Inflammatory macrophage treated with lipopolysaccharide for 4 hours (primary cell): ENCODE measurements around the gene EMP2.

Experiments
- DNase-seq: peaks from one replicate; pipeline ENCODE4 v3.0.0-alpha.2; 2020

The EMP2 gene

DNA sequence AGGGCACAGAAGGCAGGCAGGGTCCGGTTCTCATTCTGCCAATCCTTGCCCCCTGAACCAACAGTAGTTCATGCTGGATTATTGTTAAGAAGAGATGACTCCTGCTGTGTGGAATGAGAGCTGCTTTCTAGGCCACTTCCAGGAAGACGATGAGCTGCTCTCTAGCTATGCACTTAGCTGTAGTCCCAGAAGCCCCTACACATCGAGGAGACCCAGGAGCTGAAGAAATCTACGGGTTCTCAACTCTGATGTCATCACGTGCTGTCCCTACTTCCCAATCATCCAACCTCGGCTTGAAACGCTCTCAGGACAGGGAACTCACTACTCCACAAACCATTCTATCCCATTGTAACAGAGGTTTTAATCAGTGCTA lies 29.0 kb upstream of the EMP2 start:
- no peak for DNase-seq

GRCh38 chr16:10608687-10609401 lies 28.4 kb upstream of the EMP2 start:
- peak; percentile 37 for DNase-seq

GRCh38 chr16:10607157-10607556 lies 26.8 kb upstream of the EMP2 start:
- DNase-seq = no peak

DNA sequence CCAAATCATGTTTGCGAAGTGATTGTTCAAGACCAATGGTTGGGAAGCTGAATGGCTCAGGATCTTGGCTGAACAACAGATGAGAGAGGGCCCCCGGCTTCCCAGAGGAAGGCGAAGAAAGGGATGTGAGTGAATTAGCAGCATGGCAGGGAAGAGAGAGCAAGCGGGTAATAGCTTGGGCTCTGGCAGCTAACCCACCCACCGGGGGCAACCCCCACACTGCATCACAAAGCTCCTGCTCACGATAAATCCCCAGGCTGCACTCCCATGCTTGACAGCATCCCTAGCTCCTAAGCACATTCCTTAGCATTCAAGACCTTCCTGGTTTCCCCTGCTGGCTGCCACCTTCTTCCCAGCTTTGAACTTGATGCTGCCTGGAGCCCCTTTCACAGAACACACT lies 26.2 kb upstream of the EMP2 start:
- DNase-seq = no peak

- DNase-seq = no peak
Observed at GRCh38 chr16:10605636-10606035, 25.2 kb upstream of the EMP2 start.

DNA sequence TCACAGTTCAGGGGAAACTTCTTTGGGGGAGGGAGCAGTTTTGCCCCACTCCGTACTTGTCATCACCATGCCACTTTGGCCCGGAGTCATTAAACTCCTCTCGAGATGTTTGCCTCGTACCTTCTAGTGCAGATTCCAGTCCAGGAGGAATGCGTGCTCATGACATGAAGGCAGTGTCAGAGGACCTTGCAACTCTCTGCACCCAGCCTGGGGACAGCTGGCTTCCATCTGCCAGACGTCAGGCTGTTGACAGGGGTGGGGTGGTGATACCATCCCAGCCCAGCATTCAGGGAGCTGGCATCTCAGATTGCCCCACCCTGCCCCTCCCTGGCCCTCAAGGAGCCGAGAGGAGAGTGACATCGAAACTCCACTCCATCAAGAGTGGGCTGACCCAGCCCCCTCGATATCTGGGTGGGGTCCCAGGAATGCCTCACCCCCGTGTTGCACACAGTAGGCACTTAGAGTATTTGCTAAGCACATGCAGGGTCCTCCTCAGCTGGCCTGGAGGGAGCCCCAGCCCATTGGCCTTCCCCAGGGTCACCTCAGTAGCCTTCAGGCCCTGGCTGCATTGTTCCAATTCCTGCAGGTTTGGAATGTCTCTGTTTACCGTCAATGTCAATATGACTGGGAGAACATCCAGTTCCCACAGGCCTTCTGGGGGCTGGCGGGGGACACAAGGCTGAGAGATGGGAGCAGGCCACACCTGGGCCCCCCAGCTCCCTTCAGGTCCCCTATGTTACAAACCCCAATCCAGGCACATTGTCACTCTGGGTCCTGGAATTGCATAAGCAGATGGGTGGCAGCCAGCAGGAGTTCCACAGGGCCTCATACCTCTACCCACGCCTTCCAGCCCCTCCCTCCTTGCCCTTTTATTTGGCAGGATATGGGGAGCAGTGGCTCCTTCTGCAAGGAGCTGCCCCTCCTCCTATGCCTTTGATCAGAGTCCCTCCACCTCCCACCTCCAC lies 21.3 kb upstream of the EMP2 start:
- DNase-seq = no peak

DNA sequence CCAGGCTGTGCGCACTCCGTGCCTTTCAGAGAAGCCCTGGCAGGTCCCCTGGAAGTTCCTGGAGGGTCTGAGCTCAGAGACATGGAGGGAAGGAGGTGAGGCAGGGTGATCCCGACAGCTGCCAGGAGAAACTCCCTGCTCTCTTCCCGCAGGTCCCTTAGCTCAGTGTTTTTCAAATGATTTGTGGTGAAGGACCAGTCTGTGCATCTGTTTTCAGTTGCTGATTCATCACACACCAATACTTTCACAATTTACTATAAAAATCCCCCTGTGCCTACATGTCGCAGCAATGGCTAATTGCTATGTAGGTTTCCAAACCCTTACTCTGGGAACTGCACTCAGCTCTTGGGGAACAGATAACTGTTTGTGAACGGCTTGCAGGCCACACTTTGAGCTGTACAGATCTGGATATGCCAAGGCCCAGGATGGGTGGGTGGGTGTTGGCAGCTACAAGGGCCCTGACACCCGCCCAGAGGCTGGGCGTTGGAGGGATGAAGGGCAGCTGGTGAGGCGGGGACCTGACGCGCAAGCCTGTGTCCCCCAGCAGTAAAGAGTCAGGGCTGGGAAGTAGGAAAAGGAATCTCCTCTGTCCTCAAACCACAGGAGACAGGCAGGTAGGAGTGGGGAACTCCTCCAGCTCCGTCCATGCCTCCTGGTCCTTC lies 20.5 kb upstream of the EMP2 start:
- DNase-seq = no peak

GRCh38 chr16:10599626-10600025 lies 19.2 kb upstream of the EMP2 start:
- DNase-seq = no peak

GRCh38 chr16:10598157-10598556 lies 17.8 kb upstream of the EMP2 start:
- DNase-seq = no peak

- DNase-seq = no peak
Observed at GRCh38 chr16:10597187-10597601, 16.8 kb upstream of the EMP2 start.

GRCh38 chr16:10594312-10594950 lies 14.0 kb upstream of the EMP2 start:
- DNase-seq = no peak

GRCh38 chr16:10592611-10593010 lies 12.2 kb upstream of the EMP2 start:
- DNase-seq = no peak

DNA sequence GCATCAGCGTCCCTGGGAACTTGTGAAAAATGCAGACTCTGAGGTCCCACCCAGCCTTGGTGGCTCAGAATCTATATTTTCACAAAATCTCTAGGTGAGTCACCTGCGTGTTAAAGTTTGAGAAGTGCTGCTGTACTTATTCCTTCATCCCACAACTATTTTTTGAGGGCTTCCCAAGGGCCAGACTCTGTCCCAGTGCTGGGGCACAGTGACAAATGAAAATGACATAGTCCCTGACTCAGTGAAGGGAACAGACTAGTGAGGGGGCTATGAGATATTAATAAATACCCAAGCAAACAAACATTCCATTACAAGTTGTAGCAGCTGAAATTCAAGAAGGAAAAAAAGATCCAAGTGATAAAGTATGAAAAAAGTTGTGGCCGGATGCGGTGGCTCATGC lies 9.9 kb upstream of the EMP2 start:
- no peak for DNase-seq

GRCh38 chr16:10589109-10589508 lies 8.7 kb upstream of the EMP2 start:
- no peak for DNase-seq

- no peak for DNase-seq
Observed at GRCh38 chr16:10587622-10588021, 7.2 kb upstream of the EMP2 start.

DNA sequence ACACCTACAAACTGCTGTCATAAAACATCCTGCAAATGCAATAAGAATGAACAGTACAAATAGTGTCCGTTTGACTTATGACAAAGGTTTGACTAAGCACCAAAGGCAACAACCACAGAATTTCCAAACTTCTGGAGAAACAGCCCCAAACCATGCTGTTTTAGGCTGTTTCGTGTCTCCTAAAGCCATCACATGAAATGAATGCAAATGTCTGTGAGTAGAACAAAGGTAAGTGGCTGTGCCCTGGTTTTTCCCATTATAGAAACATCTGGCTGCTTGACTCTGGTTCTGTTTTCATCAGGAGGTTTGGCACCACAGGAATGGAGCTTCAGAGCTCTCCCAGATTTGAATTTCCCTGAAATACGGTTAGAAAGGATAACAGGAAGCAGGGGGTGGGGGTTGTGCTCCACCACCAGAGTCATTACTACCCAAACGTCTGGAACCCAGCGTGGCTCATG lies 4.6 kb upstream of the EMP2 start:
- no peak for DNase-seq

- DNase-seq = no peak
Observed at GRCh38 chr16:10583269-10583668, 2.9 kb upstream of the EMP2 start.

- DNase-seq = no peak
Observed at GRCh38 chr16:10581507-10581906, 1.1 kb upstream of the EMP2 start.

DNA sequence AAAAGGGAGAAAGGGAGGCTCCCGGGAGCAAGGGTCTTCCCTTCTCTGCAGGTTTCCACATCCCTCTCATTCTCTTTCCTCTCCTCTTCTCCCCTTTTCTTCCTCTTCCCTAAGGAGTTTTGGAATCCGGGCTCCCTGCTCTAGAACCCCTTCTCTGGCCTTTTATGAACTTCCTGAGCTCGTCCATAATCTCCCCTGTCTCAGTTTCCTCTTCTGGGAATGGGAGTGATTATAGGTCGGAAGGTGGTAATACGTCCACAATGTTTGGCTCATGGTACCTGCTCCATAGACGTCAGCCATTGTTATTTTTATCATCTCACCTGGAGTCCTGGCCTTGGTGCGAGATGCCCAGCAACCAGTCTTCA lies 467 bp upstream of the EMP2 start:
- no peak for DNase-seq

DNA sequence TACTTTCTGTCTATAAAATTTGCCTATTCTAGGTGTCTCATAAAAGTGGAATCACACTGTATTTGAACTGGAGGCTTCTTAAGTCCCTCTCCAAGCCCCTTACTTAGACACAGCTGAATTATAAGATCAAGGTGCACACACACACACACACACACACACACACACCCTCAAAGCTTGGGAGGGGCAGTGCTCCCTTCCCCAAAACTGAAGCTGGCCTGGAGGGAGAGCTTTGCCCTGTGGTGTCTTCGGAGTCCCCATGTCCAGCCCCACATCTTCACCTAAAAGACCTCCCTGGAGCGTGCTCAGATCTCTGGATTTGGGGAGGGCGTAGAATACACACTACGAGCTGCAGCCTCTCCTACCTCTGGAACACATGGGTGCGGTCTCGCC lies 828 bp downstream of the EMP2 start:
- no peak for DNase-seq

- DNase-seq = no peak
Observed at GRCh38 chr16:10578474-10579316, 1.7 kb downstream of the EMP2 start.
